Calu3 (cell line): ENCODE results near the gene ZNF324B. TPM values are rescaled to one million over a fixed set of nuclear protein-coding genes. Genes with fewer than 3 reads are reported as not detected.

ENCODE experiments used
- BruUV-seq: library from RNA; stranded (reverse); fragments of 400-500 nt; replicated peaks from 2 replicates; lab custom pipeline; 2021; lab: Mats Ljungman, UMichigan
- CTCF ChIA-PET: fragments of 300-600 bp; sonication (Branson Sonifier 250); formaldehyde crosslinking; loops from one replicate; lab custom pipeline; 2022; ENCODE audit warnings: antibody characterized with exemption; lab: Charles Lee
- DNase-seq: peaks from one replicate; pipeline ENCODE4 v3.0.0; 2022
- H3K27ac Mint-ChIP-seq: one replicate; pipeline ENCODE4 v1.8.0; 2022; ENCODE audit warnings: mixed read lengths; ENCODE audit not compliant: unreplicated experiment
- H3K27me3 Mint-ChIP-seq: one replicate; pipeline ENCODE4 v1.8.0; 2022; ENCODE audit warnings: mixed read lengths; ENCODE audit not compliant: unreplicated experiment
- H3K36me3 Mint-ChIP-seq: one replicate; pipeline ENCODE4 v1.8.0; 2022; ENCODE audit warnings: mild to moderate bottlenecking, moderate library complexity, mixed read lengths; ENCODE audit not compliant: insufficient read depth, unreplicated experiment
- H3K4me1 Mint-ChIP-seq: one replicate; pipeline ENCODE4 v1.8.0; 2022; ENCODE audit warnings: mild to moderate bottlenecking, low read depth, mixed read lengths; ENCODE audit not compliant: unreplicated experiment
- H3K4me3 Mint-ChIP-seq: one replicate; pipeline ENCODE4 v1.8.0; 2022; ENCODE audit warnings: mild to moderate bottlenecking, low read depth, moderate library complexity, mixed read lengths; ENCODE audit not compliant: unreplicated experiment
- H3K9me3 Mint-ChIP-seq: one replicate; pipeline ENCODE4 v1.8.0; 2022; ENCODE audit warnings: low read depth, mixed read lengths; ENCODE audit not compliant: unreplicated experiment
- intact Hi-C: fragments of 100-400 bp; cut with micrococcal nuclease; formaldehyde crosslinking; loops from one replicate; pipeline ENCODE4 v1.10.0; 2022; ENCODE audit not compliant: unreplicated experiment
- total RNA-seq: library from RNA; stranded (reverse); gene quantifications from 2 replicates; pipeline ENCODE4 v1.2.3, GENCODE V29; 2022
- TF ChIP-seq, protein P1 (sequence below): fragments of 200-600 bp; IDR thresholded peaks from one replicate; pipeline ENCODE4 v1.8.0; 2022; ENCODE audit warnings: antibody characterized with exemption; ENCODE audit not compliant: unreplicated experiment

The ZNF324B gene
- total RNA-seq, 1 experiment from 2014 or later: 13.7 TPM

DNA sequence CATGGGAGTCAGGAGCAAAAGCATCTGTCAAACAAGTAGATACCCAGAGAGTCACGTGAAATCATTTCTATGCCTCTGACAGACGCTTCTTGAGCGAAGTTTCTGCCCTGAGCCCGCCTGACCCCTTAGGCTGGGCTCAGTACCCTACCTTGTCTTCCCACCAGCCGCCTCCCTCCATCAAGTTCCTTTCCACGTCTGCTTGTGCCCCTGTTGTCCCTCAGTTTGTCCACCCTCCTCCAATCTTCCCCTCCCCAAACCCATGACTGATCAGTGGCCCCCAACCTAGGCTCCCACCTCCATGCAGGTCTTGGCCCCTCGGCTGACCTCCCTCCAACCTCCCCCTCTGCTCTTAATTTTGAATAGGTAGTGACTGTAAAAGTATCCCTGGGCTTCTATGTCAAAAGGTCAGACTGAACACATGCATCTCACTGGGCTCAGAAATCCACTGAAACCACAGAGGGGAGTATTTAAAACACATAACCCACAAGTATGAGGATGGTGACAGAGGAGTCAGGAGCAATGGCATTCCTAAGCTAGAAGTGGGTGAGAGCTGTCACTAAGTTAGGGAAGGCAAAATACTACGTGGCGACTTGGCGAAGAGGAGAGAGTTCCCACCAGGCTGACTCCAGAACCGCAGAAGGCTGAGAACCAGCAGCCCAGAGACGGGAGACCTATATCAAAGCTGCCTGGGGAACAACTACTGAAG lies 23.0 kb downstream of the ZNF324B start:
- CTCF ChIA-PET: no interaction called here
- Mint-ChIP-seq H3K27ac (peak overlapping the region; percentile 7), H3K4me1 (peaks cover 9% of the 10 kb centered on the region), H3K4me3 (peak overlapping the region; percentile 71), H3K9me3 (no peaks in the 10 kb centered on the region), H3K27me3 (no peaks in the 10 kb centered on the region), H3K36me3 (peaks cover 64% of the 10 kb centered on the region)
- TF ChIP-seq, protein P1, sequence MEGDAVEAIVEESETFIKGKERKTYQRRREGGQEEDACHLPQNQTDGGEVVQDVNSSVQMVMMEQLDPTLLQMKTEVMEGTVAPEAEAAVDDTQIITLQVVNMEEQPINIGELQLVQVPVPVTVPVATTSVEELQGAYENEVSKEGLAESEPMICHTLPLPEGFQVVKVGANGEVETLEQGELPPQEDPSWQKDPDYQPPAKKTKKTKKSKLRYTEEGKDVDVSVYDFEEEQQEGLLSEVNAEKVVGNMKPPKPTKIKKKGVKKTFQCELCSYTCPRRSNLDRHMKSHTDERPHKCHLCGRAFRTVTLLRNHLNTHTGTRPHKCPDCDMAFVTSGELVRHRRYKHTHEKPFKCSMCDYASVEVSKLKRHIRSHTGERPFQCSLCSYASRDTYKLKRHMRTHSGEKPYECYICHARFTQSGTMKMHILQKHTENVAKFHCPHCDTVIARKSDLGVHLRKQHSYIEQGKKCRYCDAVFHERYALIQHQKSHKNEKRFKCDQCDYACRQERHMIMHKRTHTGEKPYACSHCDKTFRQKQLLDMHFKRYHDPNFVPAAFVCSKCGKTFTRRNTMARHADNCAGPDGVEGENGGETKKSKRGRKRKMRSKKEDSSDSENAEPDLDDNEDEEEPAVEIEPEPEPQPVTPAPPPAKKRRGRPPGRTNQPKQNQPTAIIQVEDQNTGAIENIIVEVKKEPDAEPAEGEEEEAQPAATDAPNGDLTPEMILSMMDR: no peak
- intact Hi-C loops: no loop called here
- DNase-seq: no peak
- no TSS peak for BruUV-seq

DNA sequence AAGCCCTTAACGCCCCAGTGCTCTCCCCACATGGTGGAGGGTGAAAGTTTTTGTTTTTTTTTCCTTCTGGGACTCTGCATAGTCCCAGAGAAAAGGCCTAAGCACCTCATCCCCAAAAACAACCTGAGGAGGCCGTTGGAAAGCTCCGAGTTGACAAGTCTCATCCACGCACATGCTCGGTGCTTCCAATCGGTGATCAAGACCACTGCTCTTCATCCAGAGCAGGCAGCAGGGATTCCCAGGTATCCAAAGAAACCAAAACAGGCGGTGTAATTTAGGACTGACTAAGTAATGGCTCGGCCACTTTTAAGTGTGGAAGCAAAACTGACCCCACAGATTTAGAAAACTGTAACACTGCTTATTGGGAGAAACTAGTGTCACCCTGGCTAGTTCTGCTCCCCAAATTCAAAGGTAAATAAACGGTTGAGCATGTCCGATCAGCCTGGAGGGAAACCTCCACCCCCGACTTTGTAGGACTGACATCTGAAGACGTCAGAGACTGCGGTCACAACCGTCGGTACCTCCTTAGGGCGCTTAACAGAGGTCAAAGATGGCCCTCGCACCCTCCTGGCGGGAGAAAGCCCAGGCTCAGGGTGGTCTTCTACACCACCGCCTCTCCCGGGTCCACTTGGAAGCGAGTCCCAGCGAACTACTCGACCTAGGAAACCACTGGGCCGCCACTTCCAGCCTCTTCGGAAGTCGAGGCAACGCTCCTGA lies 23.7 kb downstream of the ZNF324B start:
- TF ChIP-seq, protein P1: no peak
- CTCF ChIA-PET: interaction anchor here (1.0 to 1.2 kb wide), 2 partner anchors 39 to 44 kb away, joined by 3 to 7 read pairs; partner anchors contain the start of gene ZBTB45
- H3K36me3 Mint-ChIP-seq: peaks cover 67% of the 10 kb centered on the region
- peak overlapping the region; percentile 71 for H3K4me3 Mint-ChIP-seq
- TSS peak; percentile 49 for BruUV-seq
- peak overlapping the region; percentile 95 for H3K27ac Mint-ChIP-seq
- no peak for DNase-seq
- peaks cover 9% of the 10 kb centered on the region for H3K4me1 Mint-ChIP-seq
- no peaks in the 10 kb centered on the region for H3K27me3 Mint-ChIP-seq
- intact Hi-C loops: no loop called here
- no peaks in the 10 kb centered on the region for H3K9me3 Mint-ChIP-seq

GRCh38 chr19:58475714-58476497 lies 24.5 kb downstream of the ZNF324B start, which contains the start of gene ZNF446:
ZNF446 (plus strand) TSS chr19:58476352; CDS start chr19:58477219, 867 bp downstream.
- no peaks in the 10 kb centered on the region for H3K9me3 Mint-ChIP-seq
- peaks cover 69% of the 10 kb centered on the region for H3K36me3 Mint-ChIP-seq
- H3K4me3 Mint-ChIP-seq: peak within 1 kb of the TSS; percentile 71
- TF ChIP-seq, protein P1: no peak
- DNase-seq: peak; percentile 96
- H3K27ac Mint-ChIP-seq: peak within 1 kb of the TSS; percentile 95
- BruUV-seq: no TSS peak
- no peaks in the 10 kb centered on the region for H3K27me3 Mint-ChIP-seq
- intact Hi-C loops: no loop called here
- H3K4me1 Mint-ChIP-seq: peaks cover 9% of the 10 kb centered on the region
- CTCF ChIA-PET: interaction anchor here (1.0 to 1.2 kb wide), 2 partner anchors 38 to 43 kb away, joined by 3 to 7 read pairs; partner anchors contain the start of gene ZBTB45

DNA sequence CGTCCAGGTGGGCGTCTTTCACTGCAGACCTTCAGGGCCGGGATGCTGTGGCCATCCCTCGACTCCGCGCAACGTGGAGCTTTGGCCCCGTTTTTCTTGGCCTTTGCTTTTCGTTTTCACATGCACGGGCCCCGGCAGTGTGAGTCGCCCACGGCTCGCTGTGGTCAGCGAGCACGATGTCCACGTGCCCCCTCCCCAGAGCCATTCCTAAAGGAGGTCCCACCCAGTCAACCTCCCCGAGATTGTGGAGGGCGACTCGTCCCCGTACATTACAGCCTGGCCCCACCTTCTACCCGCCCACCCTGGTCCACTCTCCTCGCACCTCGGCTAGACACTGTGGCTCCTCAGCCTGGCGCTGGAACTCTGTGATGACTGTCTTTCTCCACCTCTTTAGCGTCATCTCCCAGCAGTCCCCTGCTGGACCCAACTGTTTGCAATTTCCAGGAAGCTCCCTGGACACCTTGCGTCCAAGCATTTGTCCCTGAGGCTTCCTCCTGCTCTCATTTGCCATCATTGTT lies 25.1 kb downstream of the ZNF324B start:
- Mint-ChIP-seq H3K36me3 (peaks cover 73% of the 10 kb centered on the region), H3K27me3 (no peaks in the 10 kb centered on the region), H3K4me1 (peaks cover 9% of the 10 kb centered on the region), H3K4me3 (peak overlapping the region; percentile 71), H3K9me3 (no peaks in the 10 kb centered on the region), H3K27ac (peak overlapping the region; percentile 85)
- TF ChIP-seq, protein P1: no peak
- intact Hi-C loops: no loop called here
- DNase-seq: no peak
- BruUV-seq: no TSS peak
- CTCF ChIA-PET: interaction anchor here (1.0 kb wide), 1 partner anchor 43 kb away, joined by 3 read pairs; the partner anchor contains the start of gene ZBTB45
